Peyer's patch (tissue), 4 donors: Measurements from ENCODE around the gene PLAC1. TPM values are rescaled to one million over a fixed set of nuclear protein-coding genes. Genes with fewer than 3 reads are reported as not detected.

Source experiments
- DNase-seq, 3 donors: peaks; one replicate each; pipeline ENCODE4 v3.0.0-alpha.2; 2017 to 2019
- H3K27ac ChIP-seq, 4 donors: fragments of 200-600 bp; sonication (generic); one replicate each; pipeline ENCODE4 v1.5.1; 2016 to 2019
- H3K27me3 ChIP-seq, 2 donors: fragments of 200-600 bp; sonication (generic); one replicate each; pipeline ENCODE4 v1.5.1; 2019
- H3K36me3 ChIP-seq, 3 donors: fragments of 200-600 bp; sonication (generic); one replicate each; pipeline ENCODE4 v1.5.1; 2016 to 2019
- H3K4me1 ChIP-seq, 4 donors: fragments of 200-600 bp; sonication (generic); one replicate each; pipeline ENCODE4 v1.5.1; 2016 to 2019
- H3K4me3 ChIP-seq, 4 donors: fragments of 200-600 bp; sonication (generic); 1 replicate in 3 of 4; 2 replicates in 1 of 4; pipeline ENCODE4 v1.5.1; 2016 to 2019; ENCODE audit warnings: mild to moderate bottlenecking in 1 of 4
- H3K9me3 ChIP-seq, 4 donors: fragments of 200-600 bp; sonication (generic); one replicate each; pipeline ENCODE4 v1.5.1; 2016 to 2019; ENCODE audit warnings: mild to moderate bottlenecking in 1 of 4
- CTCF ChIP-seq, 6 experiments: fragments of 450-650 bp in 4 of 6; fragments of 200-600 bp in 2 of 6; sonication (generic) in 1 of 6; IDR thresholded peaks; one replicate each; pipeline ENCODE4 v1.5.1; 2017 to 2019; ENCODE audit warnings: antibody characterized with exemption in 6 of 6, mild to moderate bottlenecking in 3 of 6, moderate library complexity in 1 of 6
- POLR2A ChIP-seq, 2 donors: fragments of 450-650 bp; IDR thresholded peaks; one replicate each; pipeline ENCODE4 v1.5.1; 2017; ENCODE audit warnings: antibody characterized with exemption in 2 of 2, mild to moderate bottlenecking in 2 of 2, moderate library complexity in 2 of 2
- total RNA-seq, 4 donors: library from RNA; depleted of rRNA; stranded (reverse); fragments of >200 nt; gene quantifications; one replicate each; pipeline ENCODE4 v1.1.0, GENCODE V29; 2016

Gene PLAC1
- total RNA-seq, 4 donors from 2014 or later = not detected

- Histone ChIP-seq H3K9me3 (no peaks in the 10 kb centered on the region), H3K27me3 (no peaks in the 10 kb centered on the region), H3K27ac (no peak overlapping the region), H3K36me3 (no peaks in the 10 kb centered on the region), H3K4me1 (no peaks in the 10 kb centered on the region), H3K4me3 (no peak overlapping the region)
- no peak for TF ChIP-seq POLR2A (IDR thresholded peaks at IDR 0.05)
- no peak for TF ChIP-seq CTCF (IDR thresholded peaks at IDR 0.05)
- no peak for DNase-seq
Measured at GRCh38 chrX:134604701-134605311, 53.5 kb downstream of the PLAC1 start.

- Histone ChIP-seq H3K36me3 (no peaks in the 10 kb centered on the region), H3K9me3 (no peaks in the 10 kb centered on the region), H3K27ac (no peak overlapping the region), H3K4me3 (no peak overlapping the region), H3K4me1 (no peaks in the 10 kb centered on the region), H3K27me3 (no peaks in the 10 kb centered on the region)
- DNase-seq = no peak
- TF ChIP-seq CTCF (IDR thresholded peaks at IDR 0.05) = no peak
- no peak for TF ChIP-seq POLR2A (IDR thresholded peaks at IDR 0.05)
Measured at GRCh38 chrX:134603806-134604700, 54.2 kb downstream of the PLAC1 start.

GRCh38 chrX:134602410-134602809 is 55.9 kb downstream of the PLAC1 start:
- H3K4me3 ChIP-seq = no peak overlapping the region
- no peaks in the 10 kb centered on the region for H3K36me3 ChIP-seq
- H3K4me1 ChIP-seq = no peaks in the 10 kb centered on the region
- TF ChIP-seq CTCF (IDR thresholded peaks at IDR 0.05) (no peak), POLR2A (IDR thresholded peaks at IDR 0.05) (no peak)
- no peak overlapping the region for H3K27ac ChIP-seq
- H3K9me3 ChIP-seq = no peaks in the 10 kb centered on the region
- H3K27me3 ChIP-seq = no peaks in the 10 kb centered on the region
- no peak for DNase-seq

- TF ChIP-seq CTCF (IDR thresholded peaks at IDR 0.05) (no peak), POLR2A (IDR thresholded peaks at IDR 0.05) (no peak)
- no peaks in the 10 kb centered on the region for H3K27me3 ChIP-seq
Measured at GRCh38 chrX:134601240-134601765, 57.0 kb downstream of the PLAC1 start.

GRCh38 chrX:134600714-134601113 is 57.6 kb downstream of the PLAC1 start:
- H3K4me1 ChIP-seq = no peaks in the 10 kb centered on the region
- H3K4me3 ChIP-seq = no peak overlapping the region
- no peaks in the 10 kb centered on the region for H3K36me3 ChIP-seq
- no peak overlapping the region for H3K27ac ChIP-seq
- H3K27me3 ChIP-seq = no peaks in the 10 kb centered on the region
- TF ChIP-seq CTCF (IDR thresholded peaks at IDR 0.05) = no peak
- no peak for TF ChIP-seq POLR2A (IDR thresholded peaks at IDR 0.05)
- no peak for DNase-seq
- no peaks in the 10 kb centered on the region for H3K9me3 ChIP-seq

More at GRCh38 chrX:134601240-134601765, 57.0 kb downstream of the PLAC1 start:
- no peaks in the 10 kb centered on the region for H3K36me3 ChIP-seq
- DNase-seq = no peak
- no peak overlapping the region for H3K4me3 ChIP-seq
- no peaks in the 10 kb centered on the region for H3K4me1 ChIP-seq
- no peak overlapping the region for H3K27ac ChIP-seq
- H3K9me3 ChIP-seq = no peaks in the 10 kb centered on the region
